Measurements from ENCODE around the gene SURF4. TPM values are rescaled to one million over a fixed set of nuclear protein-coding genes. Genes with fewer than 3 reads are reported as not detected.
A peak's percentile ranks its signal among the peaks of the same experiment; 100 is the strongest.

Gene SURF4
- total and polyA plus RNA-seq, 2 of the 13 experiments (the other 11 are each of a cell fraction or from before 2014, with no cell fraction given): 220 to 265 TPM

DNA sequence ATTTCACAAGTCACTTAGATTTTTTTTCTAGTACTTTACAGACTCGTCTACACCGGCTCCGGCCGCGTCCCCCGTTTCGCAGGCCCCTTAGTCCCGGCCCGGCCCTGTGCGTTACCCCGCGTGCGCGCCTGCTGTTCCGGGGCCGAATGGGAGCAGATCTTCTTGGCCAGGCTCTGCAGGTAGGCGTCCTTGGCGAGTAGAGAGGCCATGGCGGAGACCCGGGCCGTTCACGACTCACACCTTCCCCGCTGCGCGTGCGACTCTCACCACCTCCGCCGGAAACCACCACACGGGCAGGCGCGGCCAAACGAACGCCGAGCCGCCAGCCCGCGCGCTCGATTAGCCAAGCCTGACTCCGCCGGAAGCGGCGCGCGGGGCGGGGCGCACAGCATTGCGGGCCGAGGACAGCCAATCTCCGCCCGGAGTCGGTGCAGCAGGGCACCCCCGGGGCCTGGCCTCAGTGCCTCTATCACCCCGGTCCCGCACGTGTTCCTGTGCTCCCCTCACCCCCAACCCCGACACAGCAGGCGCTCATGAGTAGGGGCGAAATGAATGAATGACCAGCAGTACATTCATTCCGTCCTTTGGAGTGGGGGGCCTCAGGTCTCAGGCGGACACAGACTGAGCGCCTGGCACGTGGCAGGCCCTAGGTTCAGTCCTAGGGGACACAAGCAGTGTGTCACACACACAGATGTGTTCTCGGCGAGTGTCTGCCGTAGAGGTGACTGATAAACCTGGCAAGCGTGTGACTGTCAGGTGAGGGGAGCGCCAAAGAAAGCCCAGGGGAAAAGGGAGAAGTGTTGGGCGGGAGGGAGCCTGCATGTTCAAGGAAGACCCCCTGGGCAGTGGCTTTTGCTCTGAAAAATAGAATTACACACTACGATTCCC, 39.7 kb downstream of the SURF4 start, which contains the start of gene SURF6 (continued):
- peak; percentile 47; the same call in 1 of the 2 replicates for TF ChIP-seq CREM (IDR thresholded peaks at IDR 0.05)
- TF ChIP-seq CREM (CRISPR knock-in tag; IDR thresholded peaks at IDR 0.05): no peak
- TF ChIP-seq, protein P1, sequence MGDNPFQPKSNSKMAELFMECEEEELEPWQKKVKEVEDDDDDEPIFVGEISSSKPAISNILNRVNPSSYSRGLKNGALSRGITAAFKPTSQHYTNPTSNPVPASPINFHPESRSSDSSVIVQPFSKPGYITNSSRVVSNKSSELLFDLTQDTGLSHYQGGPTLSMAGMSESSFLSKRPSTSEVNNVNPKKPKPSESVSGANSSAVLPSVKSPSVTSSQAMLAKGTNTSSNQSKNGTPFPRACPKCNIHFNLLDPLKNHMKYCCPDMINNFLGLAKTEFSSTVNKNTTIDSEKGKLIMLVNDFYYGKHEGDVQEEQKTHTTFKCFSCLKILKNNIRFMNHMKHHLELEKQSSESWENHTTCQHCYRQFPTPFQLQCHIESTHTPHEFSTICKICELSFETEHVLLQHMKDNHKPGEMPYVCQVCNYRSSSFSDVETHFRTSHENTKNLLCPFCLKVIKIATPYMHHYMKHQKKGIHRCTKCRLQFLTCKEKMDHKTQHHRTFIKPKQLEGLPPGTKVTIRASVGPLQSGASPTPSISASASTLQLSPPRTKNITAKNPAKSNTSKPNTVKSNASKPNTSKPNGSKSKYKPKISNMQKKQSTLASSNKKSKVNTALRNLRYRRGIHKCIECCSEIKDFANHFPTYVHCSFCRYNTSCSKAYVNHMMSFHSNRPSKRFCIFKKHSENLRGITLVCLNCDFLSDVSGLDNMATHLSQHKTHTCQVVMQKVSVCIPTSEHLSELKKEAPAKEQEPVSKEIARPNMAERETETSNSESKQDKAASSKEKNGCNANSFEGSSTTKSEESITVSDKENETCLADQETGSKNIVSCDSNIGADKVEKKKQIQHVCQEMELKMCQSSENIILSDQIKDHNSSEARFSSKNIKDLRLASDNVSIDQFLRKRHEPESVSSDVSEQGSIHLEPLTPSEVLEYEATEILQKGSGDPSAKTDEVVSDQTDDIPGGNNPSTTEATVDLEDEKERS (CRISPR knock-in tag; IDR thresholded peaks at IDR 0.05): peak; percentile 67; the same call in 1 of the 2 replicates
- TF ChIP-seq, protein P2, sequence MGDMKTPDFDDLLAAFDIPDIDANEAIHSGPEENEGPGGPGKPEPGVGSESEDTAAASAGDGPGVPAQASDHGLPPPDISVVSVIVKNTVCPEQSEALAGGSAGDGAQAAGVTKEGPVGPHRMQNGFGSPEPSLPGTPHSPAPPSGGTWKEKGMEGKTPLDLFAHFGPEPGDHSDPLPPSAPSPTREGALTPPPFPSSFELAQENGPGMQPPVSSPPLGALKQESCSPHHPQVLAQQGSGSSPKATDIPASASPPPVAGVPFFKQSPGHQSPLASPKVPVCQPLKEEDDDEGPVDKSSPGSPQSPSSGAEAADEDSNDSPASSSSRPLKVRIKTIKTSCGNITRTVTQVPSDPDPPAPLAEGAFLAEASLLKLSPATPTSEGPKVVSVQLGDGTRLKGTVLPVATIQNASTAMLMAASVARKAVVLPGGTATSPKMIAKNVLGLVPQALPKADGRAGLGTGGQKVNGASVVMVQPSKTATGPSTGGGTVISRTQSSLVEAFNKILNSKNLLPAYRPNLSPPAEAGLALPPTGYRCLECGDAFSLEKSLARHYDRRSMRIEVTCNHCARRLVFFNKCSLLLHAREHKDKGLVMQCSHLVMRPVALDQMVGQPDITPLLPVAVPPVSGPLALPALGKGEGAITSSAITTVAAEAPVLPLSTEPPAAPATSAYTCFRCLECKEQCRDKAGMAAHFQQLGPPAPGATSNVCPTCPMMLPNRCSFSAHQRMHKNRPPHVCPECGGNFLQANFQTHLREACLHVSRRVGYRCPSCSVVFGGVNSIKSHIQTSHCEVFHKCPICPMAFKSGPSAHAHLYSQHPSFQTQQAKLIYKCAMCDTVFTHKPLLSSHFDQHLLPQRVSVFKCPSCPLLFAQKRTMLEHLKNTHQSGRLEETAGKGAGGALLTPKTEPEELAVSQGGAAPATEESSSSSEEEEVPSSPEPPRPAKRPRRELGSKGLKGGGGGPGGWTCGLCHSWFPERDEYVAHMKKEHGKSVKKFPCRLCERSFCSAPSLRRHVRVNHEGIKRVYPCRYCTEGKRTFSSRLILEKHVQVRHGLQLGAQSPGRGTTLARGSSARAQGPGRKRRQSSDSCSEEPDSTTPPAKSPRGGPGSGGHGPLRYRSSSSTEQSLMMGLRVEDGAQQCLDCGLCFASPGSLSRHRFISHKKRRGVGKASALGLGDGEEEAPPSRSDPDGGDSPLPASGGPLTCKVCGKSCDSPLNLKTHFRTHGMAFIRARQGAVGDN (CRISPR knock-in tag; IDR thresholded peaks at IDR 0.05): peak; percentile 98
- no peak; the same call in 1 of the 2 replicates for TF ChIP-seq SOX13 (IDR thresholded peaks at IDR 0.05)
- TF ChIP-seq SOX13 (CRISPR knock-in tag; conservative IDR thresholded peaks at IDR 0.05 in 1 of 2, IDR thresholded peaks at IDR 0.05 in 1 of 2): peak in 1 of 2 experiments; percentile 54; a peak in 1 of 4 replicates
- TF ChIP-seq ZIK1 (CRISPR knock-in tag; IDR thresholded peaks at IDR 0.05; ENCODE audit: borderline replicate concordance, low read depth): peak; percentile 94; the same call in 1 of the 2 replicates
- TF ChIP-seq FOXO1 (CRISPR knock-in tag; IDR thresholded peaks at IDR 0.05): peak; percentile 77; the same call in 1 of the 2 replicates
- peak; percentile 84; the same call in 1 of the 2 replicates for TF ChIP-seq MAF1 (CRISPR knock-in tag; IDR thresholded peaks at IDR 0.05; ENCODE audit: borderline replicate concordance)
- peak; percentile 66; the same call in 1 of the 2 replicates for TF ChIP-seq MTA1 (CRISPR knock-in tag; IDR thresholded peaks at IDR 0.05; ENCODE audit: borderline replicate concordance)
- TF ChIP-seq ZNF652 (CRISPR knock-in tag; IDR thresholded peaks at IDR 0.05; ENCODE audit: borderline replicate concordance, low read depth): peak; percentile 40; the same call in 1 of the 2 replicates
- no peak for TF ChIP-seq MATR3 (CRISPR knock-in tag; IDR thresholded peaks at IDR 0.05)
- peak; percentile 23; the same call in 1 of the 2 replicates for TF ChIP-seq ZSCAN22 (CRISPR knock-in tag; IDR thresholded peaks at IDR 0.05)
- no peak for TF ChIP-seq TCF7L2 (IDR thresholded peaks at IDR 0.05; ENCODE audit: low read depth, low read length)
- TF ChIP-seq, protein P3, sequence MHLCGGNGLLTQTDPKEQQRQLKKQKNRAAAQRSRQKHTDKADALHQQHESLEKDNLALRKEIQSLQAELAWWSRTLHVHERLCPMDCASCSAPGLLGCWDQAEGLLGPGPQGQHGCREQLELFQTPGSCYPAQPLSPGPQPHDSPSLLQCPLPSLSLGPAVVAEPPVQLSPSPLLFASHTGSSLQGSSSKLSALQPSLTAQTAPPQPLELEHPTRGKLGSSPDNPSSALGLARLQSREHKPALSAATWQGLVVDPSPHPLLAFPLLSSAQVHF (CRISPR knock-in tag; IDR thresholded peaks at IDR 0.05): peak; percentile 67; the same call in 1 of the 2 replicates
- TF ChIP-seq, protein P4, sequence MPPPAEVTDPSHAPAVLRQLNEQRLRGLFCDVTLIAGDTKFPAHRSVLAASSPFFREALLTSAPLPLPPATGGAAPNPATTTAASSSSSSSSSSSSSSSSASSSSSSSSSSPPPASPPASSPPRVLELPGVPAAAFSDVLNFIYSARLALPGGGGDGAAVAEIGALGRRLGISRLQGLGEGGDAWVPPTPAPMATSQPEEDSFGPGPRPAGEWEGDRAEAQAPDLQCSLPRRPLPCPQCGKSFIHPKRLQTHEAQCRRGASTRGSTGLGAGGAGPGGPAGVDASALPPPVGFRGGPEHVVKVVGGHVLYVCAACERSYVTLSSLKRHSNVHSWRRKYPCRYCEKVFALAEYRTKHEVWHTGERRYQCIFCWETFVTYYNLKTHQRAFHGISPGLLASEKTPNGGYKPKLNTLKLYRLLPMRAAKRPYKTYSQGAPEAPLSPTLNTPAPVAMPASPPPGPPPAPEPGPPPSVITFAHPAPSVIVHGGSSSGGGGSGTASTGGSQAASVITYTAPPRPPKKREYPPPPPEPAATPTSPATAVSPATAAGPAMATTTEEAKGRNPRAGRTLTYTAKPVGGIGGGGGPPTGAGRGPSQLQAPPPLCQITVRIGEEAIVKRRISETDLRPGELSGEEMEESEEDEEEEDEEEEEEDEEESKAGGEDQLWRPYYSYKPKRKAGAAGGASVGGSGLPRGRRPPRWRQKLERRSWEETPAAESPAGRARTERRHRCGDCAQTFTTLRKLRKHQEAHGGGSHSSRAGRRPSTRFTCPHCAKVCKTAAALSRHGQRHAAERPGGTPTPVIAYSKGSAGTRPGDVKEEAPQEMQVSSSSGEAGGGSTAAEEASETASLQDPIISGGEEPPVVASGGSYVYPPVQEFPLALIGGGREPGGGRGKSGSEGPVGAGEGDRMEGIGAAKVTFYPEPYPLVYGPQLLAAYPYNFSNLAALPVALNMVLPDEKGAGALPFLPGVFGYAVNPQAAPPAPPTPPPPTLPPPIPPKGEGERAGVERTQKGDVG (CRISPR knock-in tag; IDR thresholded peaks at IDR 0.05; ENCODE audit: borderline replicate concordance): peak; percentile 19; the same call in 1 of the 2 replicates
- TF ChIP-seq TEAD2 (CRISPR knock-in tag; IDR thresholded peaks at IDR 0.05): no peak
